ENCODE results near the gene ZDHHC23. TPM values are rescaled to one million over a fixed set of nuclear protein-coding genes. Genes with fewer than 3 reads are reported as not detected.

Gene ZDHHC23
- total and polyA plus RNA-seq, 10 of the 15 experiments (the other 5 are each of a cell fraction or from before 2014, with no cell fraction given): 0.79 to 4.6 (median 2.9) TPM

GRCh38 chr3:113983544-113983943 is 35.7 kb downstream of the ZDHHC23 start:
- H3K9me3 ChIP-seq (replicated peaks; ENCODE audit: control insufficient read depth, insufficient read depth, low read length): no peaks in the 10 kb centered on the region; the same call in 2 of the 3 replicates
- FAIRE-seq (no peak), DNase-seq (ENCODE audit: low read depth, low spot score) (no peak), ATAC-seq (no peak)
- POLR2A ChIA-PET: no interaction called here
- H3K4me3 ChIP-seq: no peak overlapping the region
- 99% methylated on average over 3 of the region's 3 CpGs for WGBS (ENCODE audit: insufficient coverage, insufficient replicate concordance, low lambda C conversion rate, missing lambda C conversion rate)
- RAD21 ChIA-PET (ENCODE audit: unreplicated experiment): no interaction called here
- H3K9ac ChIP-seq (ENCODE audit: control insufficient read depth, insufficient read depth, low read length): no peak overlapping the region
- SMC1A ChIA-PET (ENCODE audit: uncharacterized antibody, unreplicated experiment): no interaction called here
- no peak overlapping the region for H2AFZ ChIP-seq (ENCODE audit: control insufficient read depth, low read depth, low read length)
- H3K36me3 ChIP-seq (ENCODE audit: control insufficient read depth in 2 of 2, insufficient read depth in 2 of 2, low read length in 1 of 2): no peaks in the 10 kb centered on the region
- H3K27me3 ChIP-seq (replicated peaks in 1 of 2; ENCODE audit: control insufficient read depth in 2 of 2, insufficient read depth in 2 of 2, low read length in 1 of 2): no peaks in the 10 kb centered on the region
- in situ Hi-C loops (cut with MboI): no loop called here
- H3K79me2 ChIP-seq (ENCODE audit: control insufficient read depth, insufficient read depth, low read length): no peaks in the 10 kb centered on the region
- CTCF ChIA-PET: no interaction called here
- H3K27ac ChIP-seq (ENCODE audit: control insufficient read depth, insufficient read depth): no peak overlapping the region
- H3K4me2 ChIP-seq (ENCODE audit: control insufficient read depth, insufficient read depth): no peak overlapping the region
- intact Hi-C loops (cut with micrococcal nuclease; ENCODE audit: unreplicated experiment): no loop called here
- no TSS peak for BruUV-seq (replicated peaks)
- H3K4me1 ChIP-seq (ENCODE audit: control insufficient read depth, insufficient read depth, low read length): peaks cover 4% of the 10 kb centered on the region; the same call in 1 of the 2 replicates
- no peaks in the 10 kb centered on the region for H4K20me1 ChIP-seq (ENCODE audit: control insufficient read depth, insufficient read depth)
- no peak for TF ChIP-seq IRF3 (IDR thresholded peaks at IDR 0.05)
- TF ChIP-seq CTCF (IDR thresholded peaks at IDR 0.05 in 2 of 3, conservative IDR thresholded peaks at IDR 0.05 in 1 of 3; ENCODE audit: control insufficient read depth in 2 of 3, extremely low read depth in 1 of 3, insufficient read depth in 1 of 3, low read depth in 3 of 3, low read length in 3 of 3): no peak
- TF ChIP-seq E4F1 (IDR thresholded peaks at IDR 0.05; ENCODE audit: borderline replicate concordance, partially characterized antibody): no peak
- TF ChIP-seq NBN (IDR thresholded peaks at IDR 0.05): no peak
- no peak for TF ChIP-seq PAX8 (IDR thresholded peaks at IDR 0.05)
- TF ChIP-seq SREBF1 (IDR thresholded peaks at IDR 0.05; ENCODE audit: low read length): no peak
- no peak for TF ChIP-seq MTA3 (IDR thresholded peaks at IDR 0.05; ENCODE audit: borderline replicate concordance, low read length)
- TF ChIP-seq HSF1 (IDR thresholded peaks at IDR 0.05; ENCODE audit: low read depth, low read length): no peak
- TF ChIP-seq TAF1 (IDR thresholded peaks at IDR 0.05; ENCODE audit: borderline replicate concordance, low read depth, low read length): no peak
- TF ChIP-seq NFYB (IDR thresholded peaks at IDR 0.05; ENCODE audit: insufficient read depth, low read depth, low read length): no peak
- no peak for TF ChIP-seq NFXL1 (IDR thresholded peaks at IDR 0.05; ENCODE audit: borderline replicate concordance)
- no peak for TF ChIP-seq JUNB (IDR thresholded peaks at IDR 0.05)
- TF ChIP-seq ZNF622 (IDR thresholded peaks at IDR 0.05): no peak
- no peak for TF ChIP-seq EP300 (IDR thresholded peaks at IDR 0.05; ENCODE audit: borderline replicate concordance in 1 of 2, control insufficient read depth in 1 of 2, low read depth in 2 of 2, low read length in 2 of 2)
- TF ChIP-seq MEF2B (IDR thresholded peaks at IDR 0.05; ENCODE audit: partially characterized antibody, poor library complexity, severe bottlenecking): no peak
- no peak for TF ChIP-seq MEF2A (IDR thresholded peaks at IDR 0.05; ENCODE audit: insufficient read depth, low read depth, low read length)
